C1 segment of cervical spinal cord (tissue), 14 donors: ENCODE data around the gene GAGE12J.
"Not testable (repeated sequence)": the region's sequence is repeated elsewhere in the genome, so short reads cannot be mapped to it uniquely, and the experiment has no call there.

ENCODE experiments used
- DNase-seq, 14 donors: peaks; one replicate each; lab custom pipeline; 2025; lab: John Stamatoyannopoulos, UW

GAGE12J gene, protein sequence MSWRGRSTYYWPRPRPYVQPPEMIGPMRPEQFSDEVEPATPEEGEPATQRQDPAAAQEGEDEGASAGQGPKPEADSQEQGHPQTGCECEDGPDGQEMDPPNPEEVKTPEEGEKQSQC

DNA sequence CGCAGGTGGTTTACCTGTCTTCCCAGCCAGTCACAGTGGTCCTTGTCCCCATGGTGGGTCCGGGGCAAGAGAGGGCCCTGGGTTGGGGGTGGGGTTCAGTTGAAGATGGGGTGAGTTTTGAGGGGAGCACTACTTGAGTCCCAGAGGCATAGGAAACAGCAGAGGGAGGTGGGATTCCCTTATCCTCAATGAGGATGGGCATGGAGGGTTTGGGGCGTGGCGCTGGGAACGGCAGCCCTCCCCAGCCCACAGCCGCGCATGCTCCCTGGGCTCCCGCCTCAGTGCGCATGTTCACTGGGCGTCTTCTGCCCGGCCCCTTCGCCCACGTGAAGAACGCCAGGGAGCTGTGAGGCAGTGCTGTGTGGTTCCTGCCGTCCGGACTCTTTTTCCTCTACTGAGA lies at the start of gene GAGE12J:
TSS of gene GAGE12J (plus strand) at position 301 of the 400 bp plus-strand sequence. CDS start 1,157 bp downstream, outside the sequence.
- not testable (repeated sequence) for DNase-seq

DNA sequence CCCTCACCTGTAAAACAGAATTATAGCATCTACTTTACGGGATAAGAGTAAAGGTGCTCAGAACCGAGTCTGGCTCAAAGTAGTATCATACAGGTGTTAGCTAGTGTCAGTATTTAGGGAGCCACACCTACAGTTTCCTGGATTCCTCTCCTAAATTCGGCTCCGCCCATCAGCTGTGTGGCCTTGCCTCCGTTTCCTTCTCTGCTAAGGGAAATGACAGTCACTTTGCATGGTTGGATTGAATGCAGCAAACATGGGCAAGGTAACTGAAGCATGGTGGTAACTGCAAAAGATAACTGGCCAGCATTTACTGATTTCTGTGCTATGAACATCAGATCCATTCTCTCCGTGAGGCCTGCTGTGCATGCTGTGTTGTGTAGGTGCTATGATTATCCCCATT lies 49.4 kb upstream of the GAGE12J start:
- no peak for DNase-seq

DNA sequence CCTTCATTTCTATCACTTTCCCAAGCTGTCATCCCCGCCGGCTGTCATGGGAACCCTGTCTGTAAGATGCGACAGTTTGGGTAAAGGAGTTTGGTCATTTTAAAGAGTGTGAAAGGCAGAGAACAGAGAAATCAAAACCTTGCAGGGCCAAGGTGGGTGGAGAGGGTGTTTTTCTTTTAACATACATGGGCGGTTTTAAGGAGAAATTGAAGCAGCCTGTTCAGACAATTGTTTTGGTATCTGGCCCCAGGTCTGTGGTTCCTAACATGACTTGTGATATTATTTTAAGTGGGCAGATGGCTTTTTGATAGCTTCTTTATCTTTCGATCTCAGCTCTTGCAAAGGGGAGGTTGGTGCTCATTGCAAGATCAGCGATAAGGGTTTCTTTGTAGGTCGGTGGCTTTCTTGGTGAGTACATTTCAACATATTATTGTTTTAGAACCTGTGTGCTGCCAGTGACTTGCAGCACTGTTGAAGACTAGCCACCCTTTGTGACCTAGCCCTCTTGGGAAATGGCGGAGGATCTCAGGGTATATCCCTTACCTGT lies 48.6 kb upstream of the GAGE12J start:
- no peak for DNase-seq

DNA sequence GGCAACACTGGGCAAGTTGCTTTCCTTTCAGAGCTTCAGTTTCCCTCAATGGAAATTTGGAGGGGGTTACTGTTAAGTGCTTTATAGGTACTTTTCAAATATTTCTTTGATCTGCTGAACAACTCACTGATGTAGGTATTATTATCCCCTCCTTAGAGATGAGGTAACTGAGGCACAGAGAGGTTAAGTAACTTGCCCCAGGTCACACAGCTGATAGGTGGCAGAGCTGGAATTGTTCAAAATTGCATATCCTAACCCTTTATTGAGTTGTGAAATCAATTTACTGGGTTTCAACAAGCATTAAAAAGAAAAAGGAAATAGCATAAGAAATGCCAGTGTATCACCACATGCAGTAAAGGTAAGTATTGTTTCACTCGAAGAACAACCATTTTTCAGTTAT lies 45.6 kb upstream of the GAGE12J start:
- DNase-seq, result no peak

DNA sequence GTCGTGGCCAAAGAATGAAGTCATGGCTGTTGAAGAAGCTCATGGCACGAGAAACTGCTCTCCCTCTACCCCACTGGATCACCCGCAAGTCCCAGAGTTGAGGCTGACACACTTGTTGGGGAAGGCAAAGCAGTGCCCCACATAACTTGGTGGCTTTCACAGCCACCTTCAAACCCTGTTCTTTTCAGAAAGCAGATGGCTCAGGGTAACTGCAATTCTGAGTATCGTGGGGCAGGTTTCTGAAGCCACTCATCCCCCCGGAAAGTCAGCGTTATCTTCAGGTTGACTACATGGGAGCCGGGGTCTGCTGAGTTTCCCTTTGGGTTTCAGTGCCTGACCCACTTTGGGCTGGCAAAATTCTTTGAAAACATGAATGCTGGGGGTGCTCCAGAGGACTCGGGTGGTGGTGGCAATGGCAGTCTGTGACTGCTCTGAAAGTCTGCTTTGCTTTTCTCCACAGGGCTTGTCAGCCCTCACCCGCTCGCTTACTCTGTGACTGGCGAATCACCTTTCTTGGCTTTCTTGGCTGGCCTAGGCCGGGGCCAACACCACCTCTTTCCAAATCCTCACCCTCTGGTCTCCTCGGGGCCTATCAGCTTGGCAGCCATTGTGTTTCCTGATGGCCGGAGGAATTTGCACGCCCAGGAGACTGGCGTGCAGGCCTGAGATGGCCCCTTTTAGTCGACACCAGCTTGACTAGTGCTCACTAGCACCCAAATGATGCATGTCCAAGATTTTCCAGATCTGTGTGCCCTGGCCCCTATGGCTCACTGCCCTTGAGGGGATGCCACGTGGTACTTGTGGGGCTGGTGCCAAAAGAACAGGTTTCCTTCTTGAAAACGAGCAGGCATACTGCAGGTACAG lies 44.9 kb upstream of the GAGE12J start:
- peak in 1 of 14 donors; percentile 62 for DNase-seq

DNA sequence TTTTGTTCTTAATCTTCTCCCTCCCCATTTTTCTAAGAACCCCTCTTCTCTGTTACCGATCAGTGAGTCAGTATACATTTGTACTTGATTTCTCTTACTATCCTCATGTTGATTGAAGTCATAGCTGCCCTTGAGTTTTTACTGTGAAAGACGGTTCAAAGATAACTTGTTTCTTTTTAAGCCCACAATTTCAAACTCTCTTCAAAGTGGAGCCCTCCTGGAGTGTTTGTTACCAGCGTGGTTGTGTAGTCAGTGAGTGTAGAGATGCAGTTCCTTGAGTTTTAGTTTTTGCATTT lies 44.4 kb upstream of the GAGE12J start:
- no peak for DNase-seq

DNA sequence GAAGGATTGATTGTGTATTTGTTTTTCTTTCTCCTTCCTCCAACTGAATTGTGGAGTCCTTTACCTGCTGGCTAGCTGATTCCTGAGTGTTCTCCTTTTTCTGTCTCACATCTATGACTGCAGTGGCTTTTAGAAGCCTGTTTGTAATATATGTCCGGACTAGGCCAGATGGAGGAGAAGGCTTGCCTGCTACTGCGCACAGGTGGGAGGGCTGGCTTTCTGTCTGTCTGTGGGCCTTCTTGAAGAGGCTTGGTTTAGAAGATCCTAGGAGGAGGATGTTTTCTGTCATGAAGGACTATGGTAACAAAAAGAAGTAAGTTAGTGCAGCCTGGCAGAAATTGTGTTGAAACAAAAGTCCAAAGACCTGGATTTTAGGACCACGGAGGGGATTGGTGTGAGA lies 43.8 kb upstream of the GAGE12J start:
- DNase-seq, result peak in 1 of 14 donors; percentile 33

DNA sequence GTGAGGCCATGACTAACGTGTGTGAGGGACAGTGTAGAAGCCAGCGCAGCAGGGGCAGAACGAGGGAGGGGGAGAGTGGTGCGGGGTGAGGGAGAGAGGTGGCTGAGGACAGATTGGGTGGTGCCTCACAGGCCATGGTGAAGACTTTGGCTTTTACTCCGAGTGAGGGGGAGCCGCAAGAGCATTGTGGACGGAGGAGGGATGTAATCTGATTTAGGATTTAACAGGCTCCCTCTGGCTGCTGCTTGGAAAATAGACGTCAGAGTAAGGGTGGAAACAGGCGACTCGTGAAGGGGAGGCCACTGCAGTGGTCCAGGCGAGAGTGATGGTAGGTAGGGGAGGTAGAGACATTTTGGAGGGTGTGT lies 39.2 kb upstream of the GAGE12J start:
- peak in 1 of 14 donors; percentile 32 for DNase-seq

DNA sequence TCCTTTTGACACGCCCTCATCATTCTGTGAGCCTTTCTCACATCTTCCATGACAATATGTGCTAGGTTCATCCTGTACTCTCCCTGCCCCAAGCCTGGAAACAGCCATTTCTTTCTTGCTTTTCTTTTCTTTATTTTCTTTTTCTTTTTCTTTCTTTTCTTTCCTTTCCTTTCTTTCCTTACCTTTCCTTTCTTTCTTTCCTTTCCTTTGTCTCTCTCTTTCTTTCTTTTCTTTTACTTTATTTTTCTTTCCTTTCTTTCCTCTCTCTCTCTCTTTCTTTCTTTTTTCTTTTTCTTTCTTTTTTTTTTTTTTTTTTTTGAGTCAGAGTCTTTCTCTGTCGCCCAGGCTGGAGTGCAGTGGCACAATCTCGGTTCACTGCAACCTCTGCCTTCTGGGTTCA lies 37.6 kb upstream of the GAGE12J start:
- no peak for DNase-seq

DNA sequence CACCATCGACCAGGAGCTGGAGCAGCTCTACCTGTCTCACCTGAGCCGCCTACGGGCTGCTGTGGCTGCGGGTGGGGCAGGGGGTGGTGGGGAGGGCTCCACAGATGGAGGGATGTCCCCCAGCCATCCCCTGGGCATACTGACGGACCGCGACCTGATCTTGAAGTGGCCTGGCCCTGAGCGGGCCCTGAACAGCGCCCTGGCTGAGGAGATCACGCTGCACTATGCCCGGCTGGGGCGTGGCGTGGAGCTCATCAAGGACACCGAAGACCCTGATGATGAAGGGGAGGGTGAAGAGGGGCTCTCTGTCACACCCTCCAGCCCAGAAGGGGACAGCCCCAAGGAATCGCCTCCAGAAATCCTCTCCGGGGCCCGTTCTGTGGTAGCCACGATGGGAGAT lies 35.7 kb upstream of the GAGE12J start:
- DNase-seq, result no peak

DNA sequence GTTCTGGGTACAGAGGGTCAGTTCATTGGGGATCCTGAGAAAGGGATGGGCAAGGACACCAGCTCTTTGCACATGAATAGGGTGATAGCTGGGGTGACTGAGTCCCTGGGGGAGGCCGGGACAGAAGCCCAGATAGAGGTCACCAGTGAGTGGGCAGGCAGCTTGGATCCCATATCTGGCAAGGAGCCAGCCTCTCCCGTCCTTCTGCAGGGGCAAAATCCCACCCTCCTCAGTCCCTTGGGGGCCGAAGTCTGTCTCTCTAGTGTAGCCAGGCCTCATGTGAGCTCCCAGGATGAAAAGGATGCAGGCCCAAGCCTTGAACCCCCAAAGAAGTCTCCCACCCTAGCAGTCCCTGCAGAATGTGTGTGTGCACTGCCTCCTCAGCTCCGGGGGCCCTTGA lies 35.3 kb upstream of the GAGE12J start:
- DNase-seq, result no peak

DNA sequence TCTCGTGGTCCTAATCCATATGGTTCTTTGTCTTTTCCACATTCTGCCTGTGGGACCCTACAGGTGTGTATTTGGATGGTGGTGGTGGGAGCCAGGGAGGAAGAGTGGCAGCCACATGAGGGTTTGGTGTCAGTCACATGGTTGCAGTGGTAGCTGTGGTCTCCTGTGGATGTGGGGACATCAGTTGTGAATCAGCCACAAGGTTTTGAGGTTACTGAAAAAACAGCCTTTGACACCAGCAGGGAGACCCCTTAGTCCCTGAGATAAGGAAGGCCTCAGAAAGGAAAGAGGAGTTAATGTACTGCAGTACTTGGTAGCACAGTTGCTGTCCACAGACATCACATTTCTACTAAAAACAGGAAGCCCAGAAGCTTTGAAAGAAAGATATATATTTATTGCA lies 34.2 kb upstream of the GAGE12J start:
- no peak for DNase-seq

DNA sequence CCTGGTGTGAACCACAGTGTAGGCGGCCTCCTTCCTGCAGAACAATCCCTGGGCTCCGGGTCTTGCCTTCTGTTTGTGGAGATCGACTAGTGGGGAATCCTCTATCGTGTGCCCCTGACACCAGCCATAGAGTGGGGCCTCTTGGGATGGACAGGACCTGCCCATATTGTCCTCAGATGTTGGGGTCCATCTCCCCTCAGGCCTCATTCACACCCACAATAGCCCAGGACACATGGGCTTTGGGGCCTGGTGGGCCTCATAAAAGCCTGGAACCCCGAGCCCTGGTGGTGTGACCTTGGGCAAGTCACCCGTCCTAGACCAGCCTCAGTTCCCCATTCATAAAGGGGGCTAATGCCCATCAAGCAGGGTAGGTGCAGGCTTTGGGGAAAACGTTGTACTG lies 31.6 kb upstream of the GAGE12J start:
- no peak for DNase-seq

DNA sequence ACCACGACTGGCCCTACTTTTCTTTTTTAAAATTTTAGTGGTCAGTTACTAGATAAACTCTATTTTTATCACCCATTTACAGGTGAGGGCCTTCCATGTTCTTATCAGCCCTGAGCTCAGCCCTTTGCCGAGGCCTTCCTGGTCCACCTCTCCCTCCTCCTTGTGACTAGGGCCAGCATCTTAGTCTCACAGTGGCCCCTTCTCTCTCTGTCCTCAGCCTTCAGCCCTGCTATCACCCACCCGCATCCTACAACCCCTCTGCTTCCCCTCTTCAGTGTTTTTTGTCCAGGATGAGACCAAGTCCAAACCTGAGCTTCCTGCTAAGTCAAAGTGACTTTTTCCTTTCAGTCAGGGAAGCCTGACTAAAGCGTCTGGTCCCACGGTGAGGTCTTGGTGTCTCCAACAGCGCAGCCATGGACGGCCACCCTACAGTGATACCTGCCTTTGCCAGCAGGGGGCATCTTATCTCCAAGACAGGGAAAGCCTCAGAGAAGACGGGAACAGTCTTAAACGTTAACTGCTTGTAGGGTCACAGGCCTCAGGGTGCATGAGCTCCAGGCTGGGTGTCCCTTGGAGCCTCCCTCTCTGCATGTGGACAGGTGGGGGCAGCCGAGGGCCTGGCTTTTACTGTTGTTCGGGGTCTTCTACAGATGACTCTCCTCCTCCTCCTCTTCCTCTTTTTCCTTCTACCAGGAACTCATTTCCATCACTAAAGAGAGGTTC lies 30.1 kb upstream of the GAGE12J start:
- DNase-seq, result peak in 7 of 14 donors; percentile 2 to 28 (median 6)

DNA sequence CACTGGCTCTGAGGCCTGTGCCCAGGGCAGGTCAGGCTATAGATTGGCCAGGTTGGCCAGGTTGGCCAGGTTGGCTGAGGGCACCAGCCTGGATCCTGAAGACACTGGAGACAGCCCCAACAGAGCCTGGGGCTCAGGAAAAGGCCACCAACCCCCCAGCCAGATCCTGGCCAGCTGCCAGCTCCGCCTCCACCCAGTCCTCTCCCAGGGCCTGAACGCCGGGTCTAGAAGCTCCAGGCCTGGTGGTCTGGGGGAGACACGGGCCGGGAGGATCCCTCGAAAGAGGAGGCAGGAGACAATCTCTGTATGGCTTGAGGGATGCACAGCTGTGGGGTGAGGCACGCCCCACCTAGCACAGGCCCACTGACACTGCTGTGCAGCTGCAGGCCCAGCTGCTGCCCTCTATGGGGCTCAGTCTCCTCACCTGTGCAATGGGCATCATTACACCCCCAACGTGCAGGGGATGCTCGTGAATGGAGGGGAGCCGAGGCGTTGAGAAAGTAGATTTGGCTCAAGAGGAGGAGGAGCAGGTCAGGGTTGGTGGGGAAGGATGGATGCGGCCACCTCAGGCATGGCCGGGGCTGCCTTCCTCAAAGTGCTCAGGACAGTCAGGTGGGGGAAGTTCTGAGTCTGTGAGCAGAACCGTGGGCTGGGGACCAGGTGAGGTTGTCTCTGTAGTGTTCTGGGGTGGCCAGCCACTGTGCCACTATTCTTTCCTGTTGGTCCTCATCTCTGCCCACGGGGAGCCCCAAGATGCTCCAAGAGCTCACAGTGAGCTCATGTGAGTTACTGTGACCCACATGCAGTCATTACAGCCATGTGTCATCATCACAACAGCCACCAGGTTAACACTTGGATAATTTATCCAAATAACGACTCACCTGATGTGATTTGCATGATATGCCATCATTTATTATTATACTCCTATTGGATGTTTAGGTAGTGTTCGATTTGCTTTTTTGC lies 29.2 kb upstream of the GAGE12J start:
- no peak for DNase-seq

DNA sequence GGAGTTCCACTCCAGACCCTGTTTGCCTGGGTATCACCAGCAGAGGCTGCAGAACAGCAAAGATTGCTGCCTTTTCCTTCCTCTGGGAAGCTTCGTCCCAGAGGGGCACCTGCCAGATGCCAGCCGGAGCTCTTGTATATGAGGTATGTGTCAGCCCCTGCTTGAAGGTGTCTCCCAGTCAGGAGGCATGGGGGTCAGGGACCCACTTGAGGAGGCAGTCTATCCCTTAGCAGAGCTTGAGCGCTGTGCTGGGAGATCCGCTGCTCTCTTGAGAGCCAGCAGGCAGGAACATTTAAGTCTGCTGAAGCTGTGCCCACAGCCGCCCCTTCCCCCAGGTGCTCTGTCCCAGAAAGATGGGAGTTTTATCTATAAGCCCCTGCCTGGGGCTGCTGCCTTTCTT lies 22.5 kb upstream of the GAGE12J start:
- not testable (repeated sequence) for DNase-seq

DNA sequence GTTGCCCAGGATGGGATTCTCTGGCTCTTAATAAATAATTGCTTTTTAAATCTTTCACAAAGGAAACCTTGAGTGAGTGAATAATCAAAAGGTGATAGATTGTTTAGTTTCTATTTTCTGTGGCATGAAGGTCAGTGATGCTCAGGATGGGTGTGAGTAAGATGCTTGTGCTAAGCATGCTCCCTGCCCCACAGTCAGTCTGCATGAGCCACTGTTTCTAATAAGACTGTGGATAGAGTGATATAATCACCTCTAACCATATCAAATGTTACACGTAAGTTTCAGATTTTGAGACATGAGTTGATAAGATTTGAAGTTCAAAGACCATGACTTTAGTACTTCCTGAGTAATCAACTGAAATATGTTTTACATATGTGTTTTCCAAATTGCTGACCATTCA lies 21.1 kb upstream of the GAGE12J start:
- DNase-seq, result no peak

DNA sequence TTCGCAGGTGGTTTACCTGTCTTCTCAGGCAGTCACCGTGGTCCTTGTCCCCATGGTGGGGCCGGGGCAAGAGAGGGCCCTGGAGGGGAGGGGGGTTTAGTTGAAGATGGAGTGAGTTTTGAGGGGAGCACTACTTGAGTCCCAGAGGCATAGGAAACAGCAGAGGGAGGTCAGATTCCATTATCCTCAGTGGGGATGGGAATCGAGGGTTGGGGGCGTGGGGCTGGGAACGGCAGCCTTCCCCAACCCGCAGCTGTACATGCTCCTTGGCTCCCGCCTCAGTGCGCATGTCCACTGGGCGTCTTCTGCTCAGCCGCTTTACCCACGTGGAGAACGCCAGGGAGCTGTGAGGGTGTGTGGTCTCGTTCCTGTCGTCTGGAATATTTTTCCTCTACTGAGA lies 18.5 kb upstream of the GAGE12J start, which contains the start of gene GAGE10:
TSS of gene GAGE10 (plus strand) at position 301 of the 400 bp plus-strand sequence. CDS start 1,214 bp downstream, outside the sequence.
- DNase-seq, result no peak

DNA sequence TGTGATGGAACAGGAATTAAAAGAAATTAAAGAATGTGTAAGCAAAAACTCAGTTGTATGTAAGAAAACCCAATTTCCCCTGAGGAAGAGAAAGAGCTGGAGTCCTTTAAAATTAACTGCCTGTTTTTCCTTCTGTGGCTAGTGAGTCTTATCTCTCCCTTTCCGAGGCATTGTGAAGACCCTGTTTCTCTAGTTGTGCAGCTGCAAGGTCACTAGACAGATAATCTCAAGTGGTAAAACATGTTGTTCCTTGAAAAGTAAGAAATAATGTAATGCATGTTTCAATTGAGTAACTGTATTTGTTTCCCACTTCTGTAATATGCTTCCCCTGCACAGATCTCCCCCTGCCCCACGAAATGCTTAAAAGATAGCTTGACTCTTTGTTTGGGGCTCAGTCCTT lies 14.1 kb upstream of the GAGE12J start:
- DNase-seq, result not testable (repeated sequence)

DNA sequence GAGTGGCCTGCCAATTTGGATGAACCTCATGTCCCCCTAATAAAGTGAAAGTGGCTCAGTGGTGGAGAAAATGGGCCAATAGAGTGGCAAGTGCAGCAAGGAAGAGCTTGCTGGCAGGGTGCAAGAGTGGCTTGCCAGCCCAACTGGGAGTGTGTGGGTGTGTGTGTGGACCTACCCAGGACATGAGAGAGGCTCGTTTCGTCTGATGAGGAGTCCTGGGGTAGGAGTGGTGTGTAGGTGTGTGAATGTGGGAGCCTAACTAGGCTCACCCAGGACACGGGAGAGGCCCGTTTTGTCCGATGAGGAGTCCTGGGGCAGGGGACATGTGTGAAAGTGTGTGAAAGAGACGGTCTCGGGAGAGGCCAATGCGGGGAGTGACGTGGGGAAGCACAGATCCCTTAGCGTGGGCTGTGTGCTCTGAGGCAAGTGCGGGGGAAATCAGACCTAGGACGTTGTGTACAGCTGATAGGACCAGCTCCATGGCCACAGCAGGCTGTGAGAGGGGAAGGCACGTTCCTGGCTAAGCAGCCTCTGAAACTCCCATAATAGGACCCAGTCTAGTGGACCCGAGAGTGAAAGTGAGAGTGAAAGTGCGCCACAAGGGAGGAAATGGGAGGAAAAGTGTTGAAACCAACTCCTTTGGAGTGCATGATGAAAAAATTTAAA lies 13.1 kb upstream of the GAGE12J start:
- peak in 4 of 14 donors; percentile 3 to 10 (median 6) for DNase-seq
